Activated naive CD4-positive, alpha-beta T cell (primary cell): ENCODE data around the gene ZNHIT2.

Experiments
- DNase-seq, 4 experiments: peaks; one replicate each; lab custom pipeline; 2025; lab: John Stamatoyannopoulos, UW

The ZNHIT2 gene

DNA sequence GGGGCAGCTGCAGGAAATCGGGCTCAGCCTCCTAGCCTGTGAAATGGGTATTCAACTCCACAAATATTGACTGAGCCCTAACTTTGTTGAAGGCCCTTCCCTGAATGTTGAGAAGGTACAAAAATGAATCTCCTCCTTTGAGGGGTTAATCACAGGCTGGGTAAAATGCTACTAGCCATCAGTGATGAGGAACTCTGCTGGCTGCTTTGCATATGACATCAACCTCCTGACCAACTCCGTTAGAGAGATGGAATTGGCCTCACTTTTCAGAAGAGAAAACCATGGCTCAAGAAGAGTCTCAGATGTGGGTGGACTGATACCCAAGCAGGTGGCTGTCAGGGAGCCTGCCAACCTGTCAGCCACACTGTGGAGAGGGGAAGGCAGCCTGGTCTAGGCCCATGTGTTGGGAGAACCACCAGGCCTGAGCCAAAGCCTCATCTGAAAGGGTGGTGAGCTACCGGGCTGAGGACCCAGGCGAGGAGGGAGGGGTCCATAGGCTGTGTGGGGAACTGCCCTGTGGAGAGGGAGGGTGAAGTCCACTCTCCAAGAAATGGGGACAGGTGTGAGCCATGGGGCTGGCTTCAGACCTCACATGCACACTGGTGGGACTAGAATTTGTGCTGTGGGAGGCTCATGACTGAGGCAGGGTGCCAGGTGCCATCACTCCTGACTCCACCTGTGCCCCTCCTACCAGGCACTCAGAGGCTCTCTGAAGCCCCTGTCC lies 45.4 kb downstream of the ZNHIT2 start:
- no peak for DNase-seq

DNA sequence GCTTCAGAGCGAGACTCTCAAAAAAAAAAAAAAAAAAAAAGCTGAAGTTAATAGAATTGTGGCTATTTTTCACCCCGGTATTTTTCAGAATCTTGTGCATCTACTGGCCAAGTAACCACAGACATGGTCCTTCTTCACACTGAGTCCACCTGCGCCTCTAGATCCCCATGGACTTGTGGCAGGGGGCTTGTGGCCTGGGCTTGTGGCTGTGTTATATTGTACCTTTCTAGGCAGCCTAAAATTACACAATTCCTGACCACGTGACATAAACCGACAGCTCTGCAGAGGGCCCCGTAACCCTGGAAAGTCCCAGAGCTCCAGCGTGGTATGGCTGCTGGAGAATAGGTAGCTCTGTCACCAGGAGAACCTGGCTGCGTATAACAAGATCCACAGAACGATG lies 48.3 kb downstream of the ZNHIT2 start:
- no peak for DNase-seq

DNA sequence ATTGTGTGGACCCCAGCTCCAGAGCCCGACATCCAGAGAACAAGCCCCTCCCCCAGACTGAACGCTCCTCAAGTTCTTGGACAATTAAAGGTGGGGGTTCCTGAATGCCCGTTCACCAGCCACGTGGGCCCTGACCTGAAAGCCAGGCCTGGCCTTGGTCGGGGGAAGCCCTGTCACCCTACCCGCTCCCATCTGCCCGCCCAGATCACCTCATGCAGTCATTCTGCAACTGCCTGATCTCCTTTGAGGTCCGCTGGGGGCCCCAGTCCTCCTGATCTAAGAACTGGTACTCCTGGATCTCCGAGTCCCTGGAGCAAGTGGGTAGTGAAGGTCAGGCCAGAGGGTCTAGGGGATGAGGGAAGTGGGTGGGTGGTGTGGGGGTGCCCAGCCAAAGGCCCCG lies 50.1 kb downstream of the ZNHIT2 start:
- DNase-seq = no peak

DNA sequence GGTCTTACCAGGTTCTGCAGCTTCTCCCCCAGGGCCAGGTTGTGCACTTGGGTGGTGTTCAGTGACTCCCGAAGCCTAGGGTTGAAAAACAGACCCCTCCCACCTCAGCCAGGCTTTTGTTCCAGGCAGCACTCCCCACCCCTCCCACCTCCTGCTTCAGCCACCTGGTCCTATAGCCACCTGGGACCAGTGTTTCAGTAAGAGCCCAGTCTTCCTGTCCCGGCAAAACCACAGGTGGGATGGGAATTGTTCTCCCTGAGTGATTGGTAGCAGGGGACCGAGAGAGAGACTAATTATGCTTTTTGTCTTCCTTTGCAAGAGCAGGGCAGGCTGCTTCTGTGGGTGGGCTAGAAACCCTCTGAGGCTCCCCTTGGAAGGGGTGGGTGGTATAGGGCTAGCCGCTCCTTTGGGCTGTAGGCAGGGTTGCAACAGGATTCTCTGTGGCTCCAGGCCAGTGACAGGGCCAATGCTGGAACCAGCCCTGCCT lies 50.7 kb downstream of the ZNHIT2 start:
- no peak for DNase-seq
